ENCODE results near the gene IGF2R. TPM values are rescaled to one million over a fixed set of nuclear protein-coding genes. Genes with fewer than 3 reads are reported as not detected.
A peak's percentile ranks its signal among the peaks of the same experiment; 100 is the strongest.

Gene IGF2R
- total and polyA plus RNA-seq, 2 of the 13 experiments (the other 11 are each of a cell fraction or from before 2014, with no cell fraction given), result 38.3 to 70.0 TPM

DNA sequence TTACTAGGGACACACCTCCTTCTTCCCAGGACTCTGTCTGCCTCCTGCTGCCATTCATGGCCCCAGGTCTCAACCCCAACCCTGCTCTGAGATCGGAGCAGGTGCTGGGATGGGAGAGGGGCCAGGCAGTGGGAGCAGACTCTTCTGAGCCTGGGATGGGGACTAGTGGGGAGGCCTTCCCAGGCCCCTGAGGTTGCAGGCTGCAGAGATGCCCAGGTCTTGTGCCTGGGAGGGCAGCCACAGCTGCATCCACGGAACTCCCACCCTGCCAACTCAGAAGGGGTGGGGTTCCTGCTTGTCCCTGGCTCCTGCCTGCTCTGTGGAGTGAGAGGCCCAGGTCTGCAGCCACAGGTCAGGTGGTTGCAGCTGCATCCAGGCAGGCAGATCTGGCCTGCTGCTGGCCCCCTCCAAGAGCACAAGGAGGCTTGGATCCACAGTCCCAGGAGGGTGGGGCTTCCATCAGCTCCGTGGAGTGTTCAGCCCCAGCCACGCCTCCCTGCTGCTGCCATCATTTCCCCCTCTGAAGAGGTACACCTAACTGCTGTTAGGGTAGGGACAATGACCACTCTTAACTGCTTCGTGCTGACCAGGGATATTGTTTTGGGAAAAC is 149.8 kb downstream of the IGF2R start:
- Histone ChIP-seq H3K79me2 (ENCODE audit: insufficient read depth, low read length) (no peaks in the 10 kb centered on the region), H3K9ac (ENCODE audit: insufficient read depth, low read depth, low read length) (no peak overlapping the region), H4K20me1 (ENCODE audit: insufficient read depth, low read length) (no peaks in the 10 kb centered on the region), H3K4me2 (ENCODE audit: low read depth, low read length) (no peak overlapping the region), H3K9me3 (ENCODE audit: low read length) (no peaks in the 10 kb centered on the region), H3K27me3 (ENCODE audit: control insufficient read depth in 1 of 2, insufficient read depth in 2 of 2, low read length in 2 of 2) (no peaks in the 10 kb centered on the region), H3K36me3 (replicated peaks in 1 of 2; ENCODE audit: control insufficient read depth in 1 of 2, insufficient read depth in 2 of 2, low read length in 2 of 2) (no peaks in the 10 kb centered on the region), H2AFZ (ENCODE audit: low read length) (no peak overlapping the region), H3K4me1 (ENCODE audit: insufficient read depth, low read length) (peaks cover 28% of the 10 kb centered on the region), H3K4me3 (replicated peaks in 1 of 3; ENCODE audit: insufficient read depth in 1 of 3, low read depth in 2 of 3, low read length in 3 of 3) (no peak overlapping the region), H3K27ac (ENCODE audit: extremely low read length, insufficient read depth, low read length) (no peak overlapping the region)
- intact Hi-C loops (cut with micrococcal nuclease; ENCODE audit: unreplicated experiment) (no loop called here), in situ Hi-C loops (cut with HindIII; ENCODE audit: extremely low pct_ligation_motif_present, low pct_unique_long_range_greater_than_20kb) (no loop called here)
- ChIA-PET POLR2A (no interaction called here), CTCF (ENCODE audit: low intra/inter-chr PET ratio, low total read pairs) (no interaction called here)
- no TSS peak for BruUV-seq (replicated peaks)
- ATAC-seq (no peak), FAIRE-seq (no peak), DNase-seq (ENCODE audit: low spot score) (no peak)
- TF ChIP-seq NPAS2 (CRISPR knock-in tag; IDR thresholded peaks at IDR 0.05; ENCODE audit: borderline replicate concordance) (no peak), ATM (IDR thresholded peaks at IDR 0.05; ENCODE audit: borderline replicate concordance) (no peak), NRL (CRISPR knock-in tag; IDR thresholded peaks at IDR 0.05; ENCODE audit: borderline replicate concordance) (0 out of 2 replicates have a peak, but pooled peaks have one; percentile 33), ZSCAN12 (CRISPR knock-in tag; IDR thresholded peaks at IDR 0.05) (no peak), ZNF768 (CRISPR knock-in tag; IDR thresholded peaks at IDR 0.05) (no peak), ZNF569 (CRISPR knock-in tag; IDR thresholded peaks at IDR 0.05; ENCODE audit: borderline replicate concordance) (no peak), RFXAP (CRISPR knock-in tag; IDR thresholded peaks at IDR 0.05; ENCODE audit: borderline replicate concordance) (0 out of 2 replicates have a peak, but pooled peaks have one; percentile 27), ZNF563 (CRISPR knock-in tag; IDR thresholded peaks at IDR 0.05) (no peak), ZNF180 (CRISPR knock-in tag; IDR thresholded peaks at IDR 0.05; ENCODE audit: borderline replicate concordance, low read depth) (no peak), ZEB1 (IDR thresholded peaks at IDR 0.05; ENCODE audit: insufficient replicate concordance, low read depth) (no peak), ZNF256 (CRISPR knock-in tag; conservative IDR thresholded peaks at IDR 0.05) (no peak), ZNF546 (CRISPR knock-in tag; conservative IDR thresholded peaks at IDR 0.05) (no peak), MYC (CRISPR knock-in tag; IDR thresholded peaks at IDR 0.05; ENCODE audit: borderline replicate concordance) (no peak), ZFP90 (CRISPR knock-in tag; IDR thresholded peaks at IDR 0.05; ENCODE audit: borderline replicate concordance) (no peak; the same call in 1 of the 2 replicates), ZKSCAN5 (CRISPR knock-in tag; IDR thresholded peaks at IDR 0.05) (no peak), AGO2 (optimal IDR thresholded peaks at IDR 0.05; ENCODE audit: low read depth, low read length) (peak; percentile 50), SPEN (CRISPR knock-in tag; IDR thresholded peaks at IDR 0.05; ENCODE audit: low read depth) (no peak), HOXA3 (CRISPR knock-in tag; IDR thresholded peaks at IDR 0.05) (0 out of 2 replicates have a peak, but pooled peaks have one; percentile 22)
- TF ChIP-seq, protein P1, sequence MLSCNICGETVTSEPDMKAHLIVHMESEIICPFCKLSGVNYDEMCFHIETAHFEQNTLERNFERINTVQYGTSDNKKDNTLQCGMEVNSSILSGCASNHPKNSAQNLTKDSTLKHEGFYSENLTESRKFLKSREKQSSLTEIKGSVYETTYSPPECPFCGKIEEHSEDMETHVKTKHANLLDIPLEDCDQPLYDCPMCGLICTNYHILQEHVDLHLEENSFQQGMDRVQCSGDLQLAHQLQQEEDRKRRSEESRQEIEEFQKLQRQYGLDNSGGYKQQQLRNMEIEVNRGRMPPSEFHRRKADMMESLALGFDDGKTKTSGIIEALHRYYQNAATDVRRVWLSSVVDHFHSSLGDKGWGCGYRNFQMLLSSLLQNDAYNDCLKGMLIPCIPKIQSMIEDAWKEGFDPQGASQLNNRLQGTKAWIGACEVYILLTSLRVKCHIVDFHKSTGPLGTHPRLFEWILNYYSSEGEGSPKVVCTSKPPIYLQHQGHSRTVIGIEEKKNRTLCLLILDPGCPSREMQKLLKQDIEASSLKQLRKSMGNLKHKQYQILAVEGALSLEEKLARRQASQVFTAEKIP (CRISPR knock-in tag; IDR thresholded peaks at IDR 0.05; ENCODE audit: borderline replicate concordance), result no peak
- TF ChIP-seq, protein P2, sequence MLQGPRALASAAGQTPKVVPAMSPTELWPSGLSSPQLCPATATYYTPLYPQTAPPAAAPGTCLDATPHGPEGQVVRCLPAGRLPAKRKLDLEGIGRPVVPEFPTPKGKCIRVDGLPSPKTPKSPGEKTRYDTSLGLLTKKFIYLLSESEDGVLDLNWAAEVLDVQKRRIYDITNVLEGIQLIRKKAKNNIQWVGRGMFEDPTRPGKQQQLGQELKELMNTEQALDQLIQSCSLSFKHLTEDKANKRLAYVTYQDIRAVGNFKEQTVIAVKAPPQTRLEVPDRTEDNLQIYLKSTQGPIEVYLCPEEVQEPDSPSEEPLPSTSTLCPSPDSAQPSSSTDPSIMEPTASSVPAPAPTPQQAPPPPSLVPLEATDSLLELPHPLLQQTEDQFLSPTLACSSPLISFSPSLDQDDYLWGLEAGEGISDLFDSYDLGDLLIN (CRISPR knock-in tag; IDR thresholded peaks at IDR 0.05; ENCODE audit: borderline replicate concordance), result 0 out of 2 replicates have a peak, but pooled peaks have one; percentile 28
- 78% methylated on average over 4 of the region's 5 CpGs for WGBS (ENCODE audit: low lambda C conversion rate)

Measured in HepG2 (cell line).